VCaP (cell line): ENCODE data around the gene ARAF.

ENCODE experiments used
- H3K27ac ChIP-seq: fragments of 450-650 bp; 2 replicates; pipeline ENCODE4 v1.5.1; 2017
- TF ChIP-seq, protein P1 (sequence below): fragments of 450-650 bp; conservative IDR thresholded peaks from 2 replicates; pipeline ENCODE4 v1.5.1; 2017; ENCODE audit warnings: mild to moderate bottlenecking, moderate library complexity

ARAF gene

DNA sequence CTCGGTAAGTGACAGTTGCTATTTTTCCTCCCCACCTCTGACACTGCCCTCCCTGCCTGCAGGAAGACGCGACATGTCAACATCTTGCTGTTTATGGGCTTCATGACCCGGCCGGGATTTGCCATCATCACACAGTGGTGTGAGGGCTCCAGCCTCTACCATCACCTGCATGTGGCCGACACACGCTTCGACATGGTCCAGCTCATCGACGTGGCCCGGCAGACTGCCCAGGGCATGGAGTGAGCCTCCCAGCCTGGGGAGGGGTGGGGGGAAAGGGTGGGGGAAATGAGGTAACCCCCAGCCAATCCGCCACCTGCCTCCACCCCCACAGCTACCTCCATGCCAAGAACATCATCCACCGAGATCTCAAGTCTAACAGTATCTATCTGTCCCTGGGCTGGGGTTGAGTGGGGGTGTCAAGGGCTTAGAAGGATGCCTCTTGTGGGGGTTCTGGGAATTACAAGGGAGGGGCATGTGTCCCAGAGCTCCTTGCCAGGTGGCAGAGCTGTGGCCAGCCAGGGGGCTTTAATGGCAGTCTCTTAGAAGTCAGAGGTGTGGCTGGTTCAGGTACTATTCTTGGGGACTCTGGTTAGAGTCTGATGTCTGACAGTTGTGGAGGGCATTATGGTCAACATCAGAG is 7.8 kb downstream of the ARAF start:
- no peak overlapping the region for H3K27ac ChIP-seq
- TF ChIP-seq, protein P1, sequence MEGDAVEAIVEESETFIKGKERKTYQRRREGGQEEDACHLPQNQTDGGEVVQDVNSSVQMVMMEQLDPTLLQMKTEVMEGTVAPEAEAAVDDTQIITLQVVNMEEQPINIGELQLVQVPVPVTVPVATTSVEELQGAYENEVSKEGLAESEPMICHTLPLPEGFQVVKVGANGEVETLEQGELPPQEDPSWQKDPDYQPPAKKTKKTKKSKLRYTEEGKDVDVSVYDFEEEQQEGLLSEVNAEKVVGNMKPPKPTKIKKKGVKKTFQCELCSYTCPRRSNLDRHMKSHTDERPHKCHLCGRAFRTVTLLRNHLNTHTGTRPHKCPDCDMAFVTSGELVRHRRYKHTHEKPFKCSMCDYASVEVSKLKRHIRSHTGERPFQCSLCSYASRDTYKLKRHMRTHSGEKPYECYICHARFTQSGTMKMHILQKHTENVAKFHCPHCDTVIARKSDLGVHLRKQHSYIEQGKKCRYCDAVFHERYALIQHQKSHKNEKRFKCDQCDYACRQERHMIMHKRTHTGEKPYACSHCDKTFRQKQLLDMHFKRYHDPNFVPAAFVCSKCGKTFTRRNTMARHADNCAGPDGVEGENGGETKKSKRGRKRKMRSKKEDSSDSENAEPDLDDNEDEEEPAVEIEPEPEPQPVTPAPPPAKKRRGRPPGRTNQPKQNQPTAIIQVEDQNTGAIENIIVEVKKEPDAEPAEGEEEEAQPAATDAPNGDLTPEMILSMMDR = peak; percentile 25; the same call in 1 of the 2 replicates

DNA sequence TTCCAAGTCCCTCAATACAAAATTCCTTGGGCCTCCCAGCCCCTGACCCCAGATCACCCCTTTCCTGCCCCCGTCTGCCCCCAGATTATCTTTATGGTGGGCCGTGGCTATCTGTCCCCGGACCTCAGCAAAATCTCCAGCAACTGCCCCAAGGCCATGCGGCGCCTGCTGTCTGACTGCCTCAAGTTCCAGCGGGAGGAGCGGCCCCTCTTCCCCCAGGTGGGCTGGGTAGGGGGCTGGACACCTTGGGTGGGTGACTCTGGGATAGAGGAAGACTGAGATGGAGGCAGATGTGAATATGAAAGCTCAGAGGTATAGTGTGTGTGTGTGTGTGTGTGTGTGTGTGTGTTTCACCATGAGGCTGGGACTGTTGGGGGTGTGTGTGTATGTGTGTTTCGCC is 9.8 kb downstream of the ARAF start:
- TF ChIP-seq, protein P1 = no peak

DNA sequence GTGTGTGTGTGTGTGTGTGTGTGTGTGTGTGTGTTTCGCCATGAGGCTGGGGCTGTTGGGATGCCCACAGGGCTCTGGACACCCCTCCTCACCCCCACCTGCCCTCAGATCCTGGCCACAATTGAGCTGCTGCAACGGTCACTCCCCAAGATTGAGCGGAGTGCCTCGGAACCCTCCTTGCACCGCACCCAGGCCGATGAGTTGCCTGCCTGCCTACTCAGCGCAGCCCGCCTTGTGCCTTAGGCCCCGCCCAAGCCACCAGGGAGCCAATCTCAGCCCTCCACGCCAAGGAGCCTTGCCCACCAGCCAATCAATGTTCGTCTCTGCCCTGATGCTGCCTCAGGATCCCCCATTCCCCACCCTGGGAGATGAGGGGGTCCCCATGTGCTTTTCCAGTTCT is 10.2 kb downstream of the ARAF start:
- TF ChIP-seq, protein P1 = no peak
- no peak overlapping the region for H3K27ac ChIP-seq

More for the DNA sequence above, 9.8 kb downstream of the ARAF start:
- H3K27ac ChIP-seq = no peak overlapping the region

DNA sequence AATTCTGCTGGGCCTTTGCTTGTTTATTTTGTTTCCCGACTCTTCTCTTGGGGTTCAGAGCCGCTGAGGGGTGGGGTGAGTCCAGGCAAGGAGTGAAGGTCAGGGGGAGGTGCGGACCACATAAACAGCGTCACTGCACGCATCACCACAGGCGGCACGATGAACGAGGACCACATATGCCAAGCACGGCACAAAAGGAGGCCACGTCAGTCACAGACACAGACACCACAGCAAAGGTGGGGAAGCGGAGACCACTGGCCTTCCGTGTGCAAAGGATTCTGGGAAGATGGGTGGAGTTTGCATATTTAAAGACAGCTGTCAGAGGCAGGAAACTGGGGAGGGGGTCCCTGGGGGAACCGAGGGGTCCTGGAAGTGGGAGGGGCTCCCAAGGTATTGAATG is 10.9 kb downstream of the ARAF start:
- TF ChIP-seq, protein P1 = no peak

DNA sequence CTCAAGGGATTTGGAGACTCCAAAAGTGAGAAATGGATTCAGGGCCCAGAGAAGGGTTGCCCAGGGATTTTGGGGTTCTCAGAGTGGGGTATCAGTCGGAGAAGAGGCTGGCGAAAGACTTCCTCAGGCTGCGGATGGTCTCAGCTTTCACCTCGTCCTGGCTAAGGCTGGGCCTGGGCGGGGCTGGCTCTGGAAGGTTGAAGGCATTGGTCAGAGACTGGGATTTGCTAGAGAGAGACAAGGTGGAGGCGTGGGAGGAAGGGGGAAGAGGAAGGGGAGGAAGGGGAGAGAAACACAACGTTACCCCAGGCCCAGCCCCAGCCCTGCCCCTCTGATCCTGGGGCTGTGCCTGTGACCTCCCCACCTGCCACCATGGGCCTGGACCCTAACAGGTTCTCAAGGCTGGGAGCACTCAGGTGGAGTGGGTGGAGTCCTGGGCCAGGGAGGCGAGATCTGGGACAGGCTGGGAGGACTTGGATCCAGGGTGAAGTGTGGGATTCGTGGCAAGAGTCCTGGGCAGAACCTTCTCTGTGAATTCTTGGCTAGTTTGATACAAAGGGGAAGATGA is 11.9 kb downstream of the ARAF start:
- TF ChIP-seq, protein P1 = no peak
- H3K27ac ChIP-seq = no peak overlapping the region

More for the DNA sequence above, 10.9 kb downstream of the ARAF start:
- no peak overlapping the region for H3K27ac ChIP-seq

DNA sequence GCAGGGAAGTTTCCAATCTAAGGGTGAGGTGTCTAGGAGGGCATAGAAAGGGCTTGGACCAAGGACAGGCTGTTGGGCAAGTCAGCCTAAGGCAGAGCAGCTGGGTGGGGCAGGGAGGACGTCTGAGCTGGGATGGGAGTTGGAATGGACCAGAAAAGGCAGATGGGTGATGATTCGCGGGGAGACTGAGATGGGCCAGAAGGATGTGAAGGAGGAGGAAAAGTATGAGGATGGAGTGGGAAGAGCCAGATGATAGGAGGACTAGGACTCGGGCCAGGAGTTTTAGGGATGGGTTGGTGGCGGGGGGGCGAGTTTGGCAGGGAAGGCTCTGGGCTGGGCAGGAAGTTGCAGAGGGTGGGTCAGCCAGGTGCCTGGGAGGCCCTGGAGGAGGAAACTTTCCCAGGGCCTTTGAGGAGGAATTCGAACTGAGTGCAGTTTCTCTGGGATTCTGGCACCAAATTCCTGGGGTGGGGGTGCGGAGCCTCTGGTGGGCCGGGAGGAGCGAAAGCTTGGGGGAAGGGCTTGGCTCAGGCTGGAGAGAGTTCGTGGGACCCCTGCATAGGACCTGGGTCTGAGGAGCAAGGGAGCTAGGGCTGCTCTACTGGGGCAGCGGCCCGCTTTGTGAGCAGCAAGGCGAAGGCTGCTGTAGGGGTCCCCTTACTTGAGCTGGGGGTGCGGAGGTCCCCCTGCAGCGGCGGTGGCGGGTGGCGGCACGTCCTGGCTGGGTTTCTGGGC is 12.5 kb downstream of the ARAF start:
- H3K27ac ChIP-seq = no peak overlapping the region
- TF ChIP-seq, protein P1 = no peak

DNA sequence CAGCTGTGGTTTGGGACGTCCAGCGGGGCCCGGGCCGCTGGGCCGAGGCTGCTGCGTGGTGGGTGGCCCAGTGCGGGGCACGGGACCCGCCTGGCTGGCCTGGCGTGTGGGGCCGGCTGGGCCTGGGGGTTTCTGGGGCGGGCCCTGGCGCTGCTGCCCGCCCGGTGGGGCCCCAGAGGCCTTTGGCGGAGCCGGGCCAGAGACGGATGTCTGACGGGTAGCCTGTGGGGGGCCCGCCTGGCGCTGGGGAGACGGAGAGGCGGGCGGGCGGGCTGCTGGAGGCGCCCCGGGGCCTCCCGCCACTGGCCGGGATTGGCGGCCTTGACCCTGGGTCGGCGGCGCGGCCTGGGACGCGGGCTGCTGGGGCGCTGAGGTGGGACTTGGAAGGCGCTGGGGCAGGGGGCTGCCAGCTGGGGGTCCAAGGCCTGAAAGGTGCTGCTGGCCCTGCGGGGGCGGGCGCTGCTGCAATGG is 13.1 kb downstream of the ARAF start:
- H3K27ac ChIP-seq = no peak overlapping the region
- TF ChIP-seq, protein P1 = no peak
